ENCODE measurements around the gene UNC13C.

DNA sequence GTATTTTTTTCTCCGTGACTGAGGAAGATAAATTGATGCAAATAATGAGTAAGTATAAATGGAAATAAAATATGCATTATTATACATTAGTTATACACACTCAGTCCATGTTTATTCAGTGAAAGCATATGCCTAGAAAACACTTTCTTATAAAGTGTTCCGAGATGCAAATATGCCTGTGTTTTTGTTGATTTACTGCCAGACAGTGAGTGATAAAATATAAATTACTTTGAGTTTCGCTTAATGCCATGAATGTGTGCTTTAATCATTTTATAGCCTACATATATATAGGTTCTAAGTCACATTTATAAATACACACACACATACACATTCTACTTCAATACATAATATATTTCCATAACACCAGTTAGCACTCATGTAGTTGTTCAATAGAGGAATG lies 569.2 kb downstream of the UNC13C start:
- TF ChIP-seq, protein P1, sequence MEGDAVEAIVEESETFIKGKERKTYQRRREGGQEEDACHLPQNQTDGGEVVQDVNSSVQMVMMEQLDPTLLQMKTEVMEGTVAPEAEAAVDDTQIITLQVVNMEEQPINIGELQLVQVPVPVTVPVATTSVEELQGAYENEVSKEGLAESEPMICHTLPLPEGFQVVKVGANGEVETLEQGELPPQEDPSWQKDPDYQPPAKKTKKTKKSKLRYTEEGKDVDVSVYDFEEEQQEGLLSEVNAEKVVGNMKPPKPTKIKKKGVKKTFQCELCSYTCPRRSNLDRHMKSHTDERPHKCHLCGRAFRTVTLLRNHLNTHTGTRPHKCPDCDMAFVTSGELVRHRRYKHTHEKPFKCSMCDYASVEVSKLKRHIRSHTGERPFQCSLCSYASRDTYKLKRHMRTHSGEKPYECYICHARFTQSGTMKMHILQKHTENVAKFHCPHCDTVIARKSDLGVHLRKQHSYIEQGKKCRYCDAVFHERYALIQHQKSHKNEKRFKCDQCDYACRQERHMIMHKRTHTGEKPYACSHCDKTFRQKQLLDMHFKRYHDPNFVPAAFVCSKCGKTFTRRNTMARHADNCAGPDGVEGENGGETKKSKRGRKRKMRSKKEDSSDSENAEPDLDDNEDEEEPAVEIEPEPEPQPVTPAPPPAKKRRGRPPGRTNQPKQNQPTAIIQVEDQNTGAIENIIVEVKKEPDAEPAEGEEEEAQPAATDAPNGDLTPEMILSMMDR (conservative IDR thresholded peaks at IDR 0.05), result no peak
- TF ChIP-seq ZFX (IDR thresholded peaks at IDR 0.05), result no peak
